ENCODE data around the gene GET4.
"Not testable (repeated sequence)": the region's sequence is repeated elsewhere in the genome, so short reads cannot be mapped to it uniquely, and the experiment has no call there.

The GET4 gene

GRCh38 chr7:869348-869747, 7.0 kb upstream of the GET4 start:
- Histone ChIP-seq H3K36me3 (replicated peaks) (peaks cover 44% of the 10 kb centered on the region), H3K27ac (no peak overlapping the region), H3K4me3 (ENCODE audit: low read depth, low read length) (no peak overlapping the region), H3K27me3 (replicated peaks) (no peaks in the 10 kb centered on the region)
- no peak for DNase-seq
- no peak for TF ChIP-seq CTCF (IDR thresholded peaks at IDR 0.05; ENCODE audit: low read depth, low read length, missing control alignments)
- in situ Hi-C loops (cut with HindIII; ENCODE audit: low pct_ligation_motif_present, low sequenced_read_pairs), result no loop called here

GRCh38 chr7:871900-872537, 4.3 kb upstream of the GET4 start:
- Histone ChIP-seq H3K27me3 (replicated peaks) (no peaks in the 10 kb centered on the region), H3K27ac (no peak overlapping the region), H3K36me3 (replicated peaks) (peaks cover 37% of the 10 kb centered on the region), H3K4me3 (ENCODE audit: low read depth, low read length) (no peak overlapping the region)
- no peak for TF ChIP-seq CTCF (IDR thresholded peaks at IDR 0.05; ENCODE audit: low read depth, low read length, missing control alignments)
- in situ Hi-C loops (cut with HindIII; ENCODE audit: low pct_ligation_motif_present, low sequenced_read_pairs), result no loop called here
- DNase-seq, result no peak

DNA sequence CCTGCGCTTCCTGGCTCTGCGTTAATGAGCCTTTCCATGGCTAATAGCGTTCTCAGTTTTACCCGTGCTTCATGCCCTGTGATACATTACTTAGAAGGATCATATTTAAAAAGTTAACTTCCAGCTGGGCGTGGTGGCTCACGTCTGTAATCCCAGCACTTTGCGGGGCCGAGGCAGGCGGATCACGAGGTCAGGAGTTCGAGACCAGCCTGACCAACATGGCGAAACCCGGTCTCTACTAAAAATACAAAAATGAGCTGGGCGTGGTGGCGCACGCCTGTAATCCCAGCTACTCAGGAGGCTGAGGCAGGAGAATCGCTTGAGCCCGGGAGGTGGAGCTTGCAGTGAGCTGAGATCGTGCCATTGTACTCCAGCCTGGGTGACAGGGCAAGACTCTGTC, 3.7 kb upstream of the GET4 start:
- DNase-seq; H3K4me3 ChIP-seq (ENCODE audit: low read depth, low read length); H3K27ac ChIP-seq; H3K27me3 ChIP-seq (replicated peaks); in situ Hi-C loops (cut with HindIII; ENCODE audit: low pct_ligation_motif_present, low sequenced_read_pairs): not testable (repeated sequence)
- H3K36me3 ChIP-seq (replicated peaks), result peaks cover 35% of the 10 kb centered on the region

DNA sequence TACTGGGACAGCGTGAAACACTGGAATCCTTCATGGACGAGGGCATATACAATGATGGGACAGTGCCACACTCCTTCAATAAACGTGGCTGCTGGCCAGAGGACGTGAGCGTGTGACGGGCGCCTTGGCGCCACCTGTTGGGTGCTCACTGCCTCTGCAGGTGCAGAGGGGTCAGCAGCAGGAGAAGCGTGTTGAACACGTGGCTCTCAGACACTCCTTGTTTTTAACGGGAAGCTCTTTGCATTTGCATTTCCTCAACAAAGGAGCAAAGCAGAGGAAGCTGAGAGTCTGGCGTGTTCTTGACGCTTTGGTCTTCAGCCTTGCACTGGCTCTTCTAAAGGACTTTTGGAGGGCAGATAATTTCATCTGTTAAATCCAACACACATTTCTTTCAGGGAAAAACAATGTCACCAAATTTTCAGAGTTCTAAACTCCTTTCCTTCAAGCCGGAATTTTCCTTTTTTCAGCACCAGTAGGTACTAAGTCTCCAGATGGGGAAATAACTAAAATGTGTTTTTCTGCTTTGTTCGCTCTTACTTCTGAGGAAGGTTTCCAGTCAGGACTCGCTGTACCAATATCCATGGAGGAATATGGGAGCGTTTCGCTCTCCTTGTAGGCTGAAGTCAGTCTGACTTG, 2.9 kb upstream of the GET4 start:
- Histone ChIP-seq H3K27me3 (replicated peaks) (no peaks in the 10 kb centered on the region), H3K4me3 (ENCODE audit: low read depth, low read length) (no peak overlapping the region), H3K36me3 (replicated peaks) (peaks cover 35% of the 10 kb centered on the region), H3K27ac (peak overlapping the region; percentile 26)
- peak; percentile 99 for TF ChIP-seq CTCF (IDR thresholded peaks at IDR 0.05; ENCODE audit: low read depth, low read length, missing control alignments)
- DNase-seq, result peak; percentile 70
- in situ Hi-C loops (cut with HindIII; ENCODE audit: low pct_ligation_motif_present, low sequenced_read_pairs), result no loop called here

- Histone ChIP-seq H3K4me3 (ENCODE audit: low read depth, low read length) (no peak overlapping the region), H3K27me3 (replicated peaks) (no peaks in the 10 kb centered on the region), H3K36me3 (replicated peaks) (peaks cover 32% of the 10 kb centered on the region), H3K27ac (no peak overlapping the region)
- TF ChIP-seq CTCF (IDR thresholded peaks at IDR 0.05; ENCODE audit: low read depth, low read length, missing control alignments), result no peak
- DNase-seq, result no peak
- in situ Hi-C loops (cut with HindIII; ENCODE audit: low pct_ligation_motif_present, low sequenced_read_pairs), result no loop called here
Measured at GRCh38 chr7:874031-874749, 2.2 kb upstream of the GET4 start.

- Histone ChIP-seq H3K27ac (no peak overlapping the region), H3K27me3 (replicated peaks) (no peaks in the 10 kb centered on the region), H3K4me3 (ENCODE audit: low read depth, low read length) (no peak overlapping the region), H3K36me3 (replicated peaks) (peaks cover 26% of the 10 kb centered on the region)
- no peak for DNase-seq
- in situ Hi-C loops (cut with HindIII; ENCODE audit: low pct_ligation_motif_present, low sequenced_read_pairs), result no loop called here
- TF ChIP-seq CTCF (IDR thresholded peaks at IDR 0.05; ENCODE audit: low read depth, low read length, missing control alignments), result no peak
Measured at GRCh38 chr7:875051-875450, 1.3 kb upstream of the GET4 start.

Measured in brain microvascular endothelial cell (primary cell).